ENCODE data around the gene RBM4.
A peak's percentile ranks its signal among the peaks of the same experiment; 100 is the strongest.
"Not testable (repeated sequence)": the region's sequence is repeated elsewhere in the genome, so short reads cannot be mapped to it uniquely, and the experiment has no call there.

RBM4 gene, protein sequence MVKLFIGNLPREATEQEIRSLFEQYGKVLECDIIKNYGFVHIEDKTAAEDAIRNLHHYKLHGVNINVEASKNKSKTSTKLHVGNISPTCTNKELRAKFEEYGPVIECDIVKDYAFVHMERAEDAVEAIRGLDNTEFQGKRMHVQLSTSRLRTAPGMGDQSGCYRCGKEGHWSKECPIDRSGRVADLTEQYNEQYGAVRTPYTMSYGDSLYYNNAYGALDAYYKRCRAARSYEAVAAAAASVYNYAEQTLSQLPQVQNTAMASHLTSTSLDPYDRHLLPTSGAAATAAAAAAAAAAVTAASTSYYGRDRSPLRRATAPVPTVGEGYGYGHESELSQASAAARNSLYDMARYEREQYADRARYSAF

DNA sequence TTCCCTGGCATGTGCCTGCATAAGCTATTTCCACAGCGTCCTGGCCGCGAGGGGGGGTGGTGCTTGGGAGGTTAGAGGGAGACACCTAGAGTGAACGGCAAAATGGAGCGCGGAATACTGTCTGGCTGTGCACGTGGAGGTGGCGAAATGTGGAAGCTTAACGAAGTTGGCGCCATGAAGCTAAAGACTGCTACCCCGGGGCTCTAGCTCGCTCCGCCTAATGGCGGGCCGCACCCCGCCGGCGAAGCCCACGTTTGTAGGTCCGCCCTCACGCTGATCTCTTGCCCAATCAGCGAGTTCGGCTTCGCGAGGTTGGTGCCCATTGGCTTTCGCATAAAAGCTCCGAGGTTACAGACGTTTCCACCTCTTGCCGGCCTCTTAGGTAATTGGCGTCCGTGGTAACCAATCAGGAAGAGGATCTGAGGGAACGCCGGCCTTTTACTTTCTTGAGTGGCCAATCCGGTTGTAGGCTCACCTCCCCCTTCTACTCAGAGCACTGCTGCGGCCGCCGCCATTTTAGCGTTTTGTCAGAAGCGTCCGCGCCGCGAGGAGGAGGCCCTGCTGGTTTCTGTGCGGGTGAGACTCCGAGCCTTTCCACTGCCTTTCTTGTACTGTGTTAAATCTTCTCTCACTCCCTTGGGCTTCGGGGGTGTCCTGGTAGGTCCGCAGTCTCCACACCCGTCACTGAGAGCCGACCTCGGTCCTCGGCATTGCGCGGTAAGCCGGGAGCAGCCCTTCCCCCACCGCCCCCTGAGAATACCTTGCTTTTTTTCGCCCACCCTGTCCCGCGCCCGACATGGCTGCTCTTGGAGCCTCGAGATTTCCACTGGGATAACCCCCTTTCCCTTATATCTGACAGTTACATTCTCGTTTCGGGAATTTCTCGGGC is at the start of gene RBM4:
RBM4 (plus strand) TSS at position 527 of the 889 bp plus-strand sequence. CDS start 1,009 bp downstream, outside the sequence.
- Mint-ChIP-seq H3K27ac (peak within 1 kb of the TSS; percentile 95), H3K36me3 (peaks cover 39% of the 10 kb centered on the region), H3K27me3 (no peaks in the 10 kb centered on the region), H3K9me3 (no peaks in the 10 kb centered on the region), H3K4me1 (peaks cover 62% of the 10 kb centered on the region), H3K4me3 (peak within 1 kb of the TSS; percentile 91)

DNA sequence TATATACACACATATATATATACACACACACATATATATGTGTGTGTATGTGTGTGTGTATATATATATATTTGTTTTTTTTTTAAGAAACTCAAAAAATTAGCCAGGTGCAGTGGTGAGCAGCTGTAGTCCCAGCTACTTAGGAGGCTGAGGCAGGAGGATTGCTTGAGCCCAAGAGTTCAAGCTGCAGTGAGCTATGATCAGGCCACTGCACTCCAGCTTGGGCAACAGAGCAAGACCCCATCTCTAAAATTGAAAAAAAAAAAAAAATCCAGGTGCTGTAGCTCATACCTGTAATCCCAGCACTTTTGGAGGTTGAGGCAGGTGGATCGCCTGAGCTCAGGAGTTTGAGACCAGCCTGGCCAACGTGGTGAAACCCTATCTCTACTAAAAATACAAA is 49.2 kb upstream of the RBM4 start:
- not testable (repeated sequence) for H3K36me3 Mint-ChIP-seq, H3K27ac Mint-ChIP-seq, H3K27me3 Mint-ChIP-seq, H3K4me3 Mint-ChIP-seq, H3K9me3 Mint-ChIP-seq
- peaks cover 15% of the 10 kb centered on the region for H3K4me1 Mint-ChIP-seq

DNA sequence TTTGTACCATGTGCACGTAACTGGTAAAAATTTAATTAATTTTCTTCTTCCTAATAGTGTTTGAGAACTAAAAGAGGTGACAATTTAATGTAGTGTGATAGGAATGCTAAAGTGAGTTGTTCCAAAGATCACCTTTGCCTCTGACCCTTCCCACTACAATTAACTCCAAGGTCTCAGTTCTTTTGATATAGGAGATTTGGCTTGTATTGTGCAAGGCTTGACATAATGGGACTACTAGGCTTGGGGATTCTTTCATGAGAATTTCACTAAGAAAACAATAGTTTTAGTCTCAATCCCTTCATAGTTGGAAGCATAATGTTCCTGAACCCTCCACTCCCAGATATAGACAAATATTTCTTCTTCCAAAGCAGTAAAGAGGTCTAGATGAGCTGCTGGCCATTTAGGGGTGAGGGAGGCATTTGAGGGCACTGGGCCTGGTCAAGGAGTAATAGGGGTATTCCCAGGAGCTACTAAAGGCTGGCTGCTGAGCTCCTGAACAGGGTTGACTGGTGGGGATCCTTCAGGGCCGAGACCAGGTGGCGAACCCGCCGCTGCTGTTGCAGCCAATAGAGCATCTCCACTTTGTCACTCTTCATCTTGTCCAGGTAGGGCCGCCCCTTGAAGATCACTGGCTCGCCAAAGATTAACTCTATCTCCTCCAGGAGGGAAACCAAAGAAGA is 48.4 kb upstream of the RBM4 start:
- H3K27me3 Mint-ChIP-seq, result no peaks in the 10 kb centered on the region
- no peaks in the 10 kb centered on the region for H3K9me3 Mint-ChIP-seq
- no peak overlapping the region for H3K27ac Mint-ChIP-seq
- peaks cover 23% of the 10 kb centered on the region for H3K4me1 Mint-ChIP-seq
- H3K36me3 Mint-ChIP-seq, result no peaks in the 10 kb centered on the region
- H3K4me3 Mint-ChIP-seq, result no peak overlapping the region

DNA sequence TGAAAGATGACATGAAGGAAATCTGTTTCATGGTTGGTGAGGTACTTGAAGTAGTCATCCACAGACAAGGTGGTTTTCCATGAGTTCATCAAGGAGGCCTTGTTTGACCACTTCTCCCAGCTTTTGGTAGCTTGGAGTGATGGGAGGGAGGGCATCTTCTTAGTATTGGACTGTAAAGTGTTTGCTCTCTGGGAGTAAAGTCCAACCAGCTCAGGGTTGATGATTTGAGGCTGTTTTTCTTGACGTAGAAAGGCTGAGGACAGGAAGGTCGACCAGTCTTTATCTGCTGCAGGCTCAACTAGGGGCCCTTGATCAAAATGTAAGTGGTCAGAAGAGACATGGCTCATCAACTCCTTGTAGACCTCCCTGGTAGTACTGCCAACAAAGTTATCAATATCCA is 47.3 kb upstream of the RBM4 start:
- peaks cover 33% of the 10 kb centered on the region for H3K4me1 Mint-ChIP-seq
- no peak overlapping the region for H3K4me3 Mint-ChIP-seq
- no peaks in the 10 kb centered on the region for H3K36me3 Mint-ChIP-seq
- H3K9me3 Mint-ChIP-seq, result no peaks in the 10 kb centered on the region
- H3K27ac Mint-ChIP-seq, result no peak overlapping the region
- H3K27me3 Mint-ChIP-seq, result no peaks in the 10 kb centered on the region

DNA sequence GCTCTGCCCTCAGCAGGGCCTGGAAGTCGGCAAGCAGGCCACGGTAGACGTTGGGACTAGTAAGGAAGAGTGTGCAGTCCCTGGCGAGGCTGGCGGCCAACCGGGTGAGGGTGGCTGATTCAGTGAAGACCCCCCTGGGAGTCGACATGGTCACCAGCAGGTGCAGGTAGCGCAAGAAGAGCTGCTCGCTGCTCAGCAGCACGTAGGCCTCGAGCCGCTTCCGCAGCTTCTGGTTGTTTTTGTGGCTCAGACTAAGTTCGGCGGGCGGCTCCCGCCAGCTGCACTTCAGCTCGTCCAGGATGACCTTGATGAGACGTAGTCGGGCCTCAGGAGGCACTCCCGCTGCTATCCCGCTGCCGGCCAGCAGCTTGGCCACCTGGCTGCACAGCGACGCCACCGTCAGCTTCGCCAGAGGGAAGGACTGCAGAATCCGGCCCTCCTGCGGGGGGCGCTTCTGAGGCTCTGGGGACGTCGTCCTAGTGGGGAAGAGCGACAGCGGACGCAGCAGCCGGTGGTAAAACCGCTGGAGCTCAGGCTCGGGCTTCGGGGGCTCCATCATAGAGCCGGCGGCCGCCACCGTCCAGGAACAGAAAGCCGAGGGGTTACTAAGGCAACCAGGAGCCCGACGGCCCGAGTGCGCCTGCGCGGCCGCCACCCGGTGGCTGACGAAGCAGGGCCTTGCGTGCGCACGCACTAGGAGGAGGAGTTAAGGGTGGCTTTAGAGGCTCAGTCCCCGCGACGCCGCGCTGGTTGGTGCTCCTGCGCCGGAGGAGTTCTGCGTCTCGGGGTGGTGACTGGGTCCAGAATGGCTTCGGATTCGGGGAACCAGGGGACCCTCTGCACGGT is 45.8 kb upstream of the RBM4 start, which contains the start of the genes CCDC87 and CCS:
CCDC87 (minus strand) TSS at position 607 of the 846 bp plus-strand sequence; CDS start at position 559, 48 bp downstream.
CCS (plus strand) TSS at position 729 of the 846 bp plus-strand sequence; CDS start at position 806, 77 bp downstream.
- no peaks in the 10 kb centered on the region for H3K36me3 Mint-ChIP-seq
- H3K27ac Mint-ChIP-seq, result peak within 1 kb of the TSS; percentile 100
- H3K4me3 Mint-ChIP-seq, result peak within 1 kb of the TSS; percentile 100
- H3K4me1 Mint-ChIP-seq, result peaks cover 38% of the 10 kb centered on the region
- H3K9me3 Mint-ChIP-seq, result no peaks in the 10 kb centered on the region
- no peaks in the 10 kb centered on the region for H3K27me3 Mint-ChIP-seq

DNA sequence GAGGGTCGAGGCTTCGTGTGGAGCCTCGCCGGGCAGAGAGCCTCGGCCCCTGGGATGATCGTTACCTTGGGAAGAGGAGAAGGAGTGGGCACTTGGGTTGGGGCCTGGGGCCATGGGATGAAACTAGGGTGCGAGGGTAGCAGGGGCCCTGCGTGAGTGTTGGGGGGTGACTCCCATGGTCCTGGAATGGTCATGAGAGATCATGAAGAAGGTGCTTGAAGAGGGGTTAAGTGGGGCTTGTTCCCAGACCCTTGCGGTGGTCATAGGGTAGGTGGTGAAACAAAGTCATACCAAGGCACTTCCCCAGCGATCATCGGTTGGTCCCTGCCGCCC is 45.2 kb upstream of the RBM4 start:
- peak overlapping the region; percentile 100 for H3K27ac Mint-ChIP-seq

DNA sequence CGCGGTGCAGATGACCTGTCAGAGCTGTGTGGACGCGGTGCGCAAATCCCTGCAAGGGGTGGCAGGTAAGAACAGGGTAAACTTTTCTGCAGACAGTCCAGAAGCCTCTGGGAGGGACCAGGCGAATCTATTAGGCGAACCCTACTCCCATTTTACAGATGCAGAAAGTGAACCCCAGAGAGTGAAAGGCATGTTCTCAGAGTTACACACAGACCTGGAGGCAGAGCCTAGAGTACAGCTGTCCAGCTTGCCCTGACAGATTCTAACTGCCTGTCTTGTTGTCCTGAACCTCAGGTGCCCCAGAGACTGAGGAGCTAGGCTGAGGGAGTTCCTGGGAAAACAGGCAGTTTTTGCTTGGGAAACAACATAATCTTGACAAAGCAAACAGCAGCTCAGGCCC is 44.9 kb upstream of the RBM4 start:
- H3K4me3 Mint-ChIP-seq, result peak overlapping the region; percentile 100
- no peaks in the 10 kb centered on the region for H3K9me3 Mint-ChIP-seq
- no peak overlapping the region for H3K27ac Mint-ChIP-seq
- no peaks in the 10 kb centered on the region for H3K27me3 Mint-ChIP-seq
- peaks cover 38% of the 10 kb centered on the region for H3K4me1 Mint-ChIP-seq
- no peaks in the 10 kb centered on the region for H3K36me3 Mint-ChIP-seq

More for the DNA sequence above, 45.2 kb upstream of the RBM4 start:
- peak overlapping the region; percentile 100 for H3K4me3 Mint-ChIP-seq
- H3K4me1 Mint-ChIP-seq, result peaks cover 38% of the 10 kb centered on the region
- no peaks in the 10 kb centered on the region for H3K27me3 Mint-ChIP-seq
- no peaks in the 10 kb centered on the region for H3K36me3 Mint-ChIP-seq
- no peaks in the 10 kb centered on the region for H3K9me3 Mint-ChIP-seq

DNA sequence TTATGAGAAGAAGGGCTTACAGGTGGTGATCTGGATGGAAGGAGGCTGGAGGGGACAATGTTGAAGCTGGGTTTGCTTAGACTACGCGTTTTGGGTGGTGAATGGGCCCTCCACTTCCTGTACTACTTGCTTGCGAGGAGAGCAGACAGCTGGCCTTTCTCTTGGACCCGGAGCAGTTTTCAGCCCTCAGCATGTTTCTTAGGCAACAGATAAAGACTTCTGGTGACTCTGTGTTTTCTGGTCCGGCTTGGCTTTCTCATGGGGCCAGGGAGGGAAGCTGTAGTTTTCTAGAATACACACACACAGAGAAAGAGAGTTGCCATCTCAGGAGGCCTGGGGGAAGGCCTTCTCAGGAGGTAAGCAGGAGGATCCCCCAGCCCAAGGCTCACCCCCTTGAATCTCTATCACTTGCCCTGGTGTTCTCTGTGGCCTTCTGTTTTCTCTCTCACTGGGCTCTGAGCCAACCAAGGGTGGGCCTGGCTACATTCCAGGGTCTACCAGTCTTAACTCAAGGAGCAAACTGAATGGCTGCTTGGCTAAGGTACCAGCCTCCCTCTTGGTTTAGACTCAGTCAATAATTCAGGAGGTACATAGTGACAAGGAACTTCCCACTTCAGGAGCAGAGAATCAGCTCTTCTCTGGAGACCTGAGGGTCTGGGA is 43.1 kb upstream of the RBM4 start:
- no peaks in the 10 kb centered on the region for H3K36me3 Mint-ChIP-seq
- H3K4me1 Mint-ChIP-seq, result peaks cover 38% of the 10 kb centered on the region
- H3K27ac Mint-ChIP-seq, result peak overlapping the region; percentile 84
- no peaks in the 10 kb centered on the region for H3K27me3 Mint-ChIP-seq
- H3K4me3 Mint-ChIP-seq, result peak overlapping the region; percentile 78
- H3K9me3 Mint-ChIP-seq, result no peaks in the 10 kb centered on the region

DNA sequence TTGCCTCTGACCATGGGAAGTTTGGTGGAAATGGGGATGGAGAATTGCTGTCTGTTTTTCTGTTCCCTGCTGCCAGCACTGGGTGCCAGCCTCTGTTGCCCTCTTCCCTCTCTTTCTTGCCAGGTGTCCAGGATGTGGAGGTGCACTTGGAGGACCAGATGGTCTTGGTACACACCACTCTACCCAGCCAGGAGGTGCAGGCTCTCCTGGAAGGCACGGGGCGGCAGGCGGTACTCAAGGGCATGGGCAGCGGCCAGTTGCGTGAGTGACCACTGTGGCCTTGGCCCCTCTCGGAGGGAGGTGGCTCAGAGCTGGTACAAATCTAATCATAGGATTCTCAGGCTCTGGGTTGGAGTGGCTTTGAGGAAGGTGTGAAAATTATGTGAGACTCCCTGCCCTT is 39.5 kb upstream of the RBM4 start:
- peaks cover 23% of the 10 kb centered on the region for H3K4me1 Mint-ChIP-seq
- H3K4me3 Mint-ChIP-seq, result no peak overlapping the region
- H3K27ac Mint-ChIP-seq, result no peak overlapping the region
- H3K9me3 Mint-ChIP-seq, result no peaks in the 10 kb centered on the region
- no peaks in the 10 kb centered on the region for H3K36me3 Mint-ChIP-seq
- no peaks in the 10 kb centered on the region for H3K27me3 Mint-ChIP-seq

DNA sequence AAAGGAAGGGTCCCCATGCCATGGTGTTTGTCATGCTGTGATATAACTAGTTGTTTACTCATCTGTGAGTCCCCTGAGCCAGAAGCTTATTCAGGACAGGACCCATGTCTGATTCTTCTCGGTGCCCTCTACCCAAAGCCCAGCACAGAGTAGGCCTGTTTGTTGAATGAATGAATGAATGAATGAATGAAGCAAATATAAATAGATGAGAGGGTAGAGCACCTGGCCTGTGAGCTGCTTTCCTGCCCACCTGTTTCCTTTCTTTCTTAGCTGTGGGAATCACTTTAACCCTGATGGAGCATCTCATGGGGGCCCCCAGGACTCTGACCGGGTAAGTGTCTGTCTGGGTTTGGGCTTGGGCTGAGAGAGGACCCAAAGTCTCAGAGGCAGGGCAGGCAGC is 38.3 kb upstream of the RBM4 start:
- Mint-ChIP-seq H3K4me1 (peaks cover 13% of the 10 kb centered on the region), H3K4me3 (no peak overlapping the region), H3K27ac (no peak overlapping the region), H3K9me3 (no peaks in the 10 kb centered on the region), H3K27me3 (no peaks in the 10 kb centered on the region), H3K36me3 (no peaks in the 10 kb centered on the region)

DNA sequence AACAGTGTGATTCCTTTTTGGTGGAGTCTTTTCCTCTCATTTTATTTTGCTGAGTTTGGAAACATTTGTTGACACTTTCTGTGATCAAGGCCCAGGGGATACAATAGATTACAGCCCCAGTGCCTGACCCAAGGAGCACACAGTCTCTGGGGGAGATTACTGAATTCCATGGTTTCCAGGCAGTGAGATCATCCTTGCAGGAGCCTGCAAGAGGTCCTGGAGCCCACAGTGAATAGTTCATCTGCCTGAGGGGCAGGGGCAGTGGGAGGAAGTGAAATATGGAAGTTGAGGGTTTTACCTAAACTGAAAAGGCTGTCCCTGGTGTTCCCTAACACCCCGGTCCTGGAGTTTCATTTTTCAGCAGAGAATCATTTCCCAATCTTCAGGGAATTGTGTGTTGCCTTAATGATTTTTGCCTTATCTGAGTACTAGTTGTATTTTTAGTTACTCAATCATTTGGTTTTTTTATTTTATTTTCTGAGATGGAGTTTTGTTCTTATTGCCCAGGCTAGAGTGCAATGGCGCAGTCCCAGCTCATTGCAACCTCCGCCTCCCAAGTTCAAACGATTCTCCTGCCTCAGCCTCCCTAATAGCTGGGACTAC is 37.8 kb upstream of the RBM4 start:
- Mint-ChIP-seq H3K27ac (no peak overlapping the region), H3K4me1 (peaks cover 8% of the 10 kb centered on the region), H3K27me3 (no peaks in the 10 kb centered on the region), H3K4me3 (no peak overlapping the region), H3K9me3 (no peaks in the 10 kb centered on the region), H3K36me3 (no peaks in the 10 kb centered on the region)

DNA sequence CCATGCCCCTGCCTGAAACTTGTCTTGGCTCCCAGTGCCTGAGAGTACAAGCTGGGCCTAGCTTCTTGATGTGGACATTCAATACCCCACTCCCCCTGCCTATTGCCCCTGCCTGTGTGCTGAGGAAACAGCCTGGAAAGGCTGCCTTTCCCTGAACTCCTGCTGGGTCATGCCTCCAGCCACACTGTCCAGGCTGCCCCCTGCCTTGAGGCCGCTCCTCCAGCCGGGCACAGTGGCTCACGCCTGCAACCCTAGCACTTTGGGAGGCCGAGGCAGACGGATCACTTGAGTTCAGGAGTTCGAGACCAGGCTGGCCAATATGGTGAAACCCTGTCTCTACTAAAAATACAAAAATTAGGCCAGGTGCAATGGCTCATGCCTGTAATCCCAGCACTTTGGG is 35.4 kb upstream of the RBM4 start:
- H3K4me3 Mint-ChIP-seq, result no peak overlapping the region
- H3K4me1 Mint-ChIP-seq, result no peaks in the 10 kb centered on the region
- H3K27ac Mint-ChIP-seq, result no peak overlapping the region
- H3K36me3 Mint-ChIP-seq, result no peaks in the 10 kb centered on the region
- no peaks in the 10 kb centered on the region for H3K27me3 Mint-ChIP-seq
- no peaks in the 10 kb centered on the region for H3K9me3 Mint-ChIP-seq

DNA sequence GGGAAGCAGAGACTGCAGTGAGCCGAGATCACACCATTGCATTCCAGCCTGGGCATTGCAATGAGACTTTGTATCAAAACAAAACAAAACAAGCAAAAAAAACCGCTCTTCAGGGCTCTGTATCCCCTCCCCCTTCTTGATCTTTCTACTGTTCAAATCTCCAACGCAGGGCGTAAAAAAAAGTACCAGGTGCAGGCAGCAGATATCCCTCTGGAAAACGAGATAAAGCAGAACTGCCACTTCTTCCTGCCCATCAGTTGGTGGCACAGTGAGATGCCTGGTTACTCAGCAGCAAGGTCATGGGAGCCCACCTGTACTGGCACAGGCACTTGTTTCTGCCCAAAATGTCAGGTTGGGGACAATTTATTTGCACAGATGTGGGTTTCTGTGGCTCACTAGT is 34.3 kb upstream of the RBM4 start:
- Mint-ChIP-seq H3K27ac (no peak overlapping the region), H3K4me3 (no peak overlapping the region), H3K4me1 (no peaks in the 10 kb centered on the region), H3K27me3 (no peaks in the 10 kb centered on the region), H3K36me3 (no peaks in the 10 kb centered on the region), H3K9me3 (no peaks in the 10 kb centered on the region)

DNA sequence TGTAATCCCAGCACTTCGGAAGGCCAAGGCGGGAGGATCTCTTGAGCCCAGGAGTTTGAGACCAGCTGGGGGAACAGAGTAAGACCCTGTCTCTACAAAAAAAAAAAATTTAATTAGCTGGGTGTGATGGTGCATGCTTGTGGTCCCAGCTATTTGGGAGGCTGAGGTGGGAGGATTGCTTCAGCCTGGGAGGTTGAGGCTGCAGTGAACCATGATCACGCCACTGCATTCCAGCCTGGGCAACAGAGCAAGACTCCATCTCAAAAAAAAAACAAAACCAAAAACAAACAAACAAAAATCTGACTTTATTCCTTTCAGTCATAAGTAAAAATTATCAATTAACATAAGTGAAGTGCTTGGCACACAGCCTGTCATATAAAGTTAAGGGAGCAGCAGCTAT is 31.9 kb upstream of the RBM4 start:
- not testable (repeated sequence) for H3K9me3 Mint-ChIP-seq, H3K27ac Mint-ChIP-seq, H3K36me3 Mint-ChIP-seq, H3K4me3 Mint-ChIP-seq, H3K27me3 Mint-ChIP-seq
- H3K4me1 Mint-ChIP-seq, result peaks cover 12% of the 10 kb centered on the region
